ENCODE measurements around the gene TIMM29. TPM values are rescaled to one million over a fixed set of nuclear protein-coding genes. Genes with fewer than 3 reads are reported as not detected.
A peak's percentile ranks its signal among the peaks of the same experiment; 100 is the strongest.

Gene TIMM29
- polyA plus RNA-seq, 2 of the 4 experiments (the other 2 are of a cell fraction) = 9.1 to 20.5 TPM

GRCh38 chr19:10884274-10884673 is 44.3 kb upstream of the TIMM29 start:
- ATAC-seq (no peak), FAIRE-seq (no peak), DNase-seq (ENCODE audit: low read depth in 1 of 2, low spot score in 1 of 2) (no peak)
- Histone ChIP-seq H3K4me1 (peaks cover 4% of the 10 kb centered on the region; the same call in 2 of the 3 replicates), H3K27ac (no peak overlapping the region), H3K4me3 (no peak overlapping the region), H3K4me2 (no peak overlapping the region), H3K9me3 (no peaks in the 10 kb centered on the region)
- ChIA-PET POLR2A (no interaction called here), CTCF (no interaction called here)
- WGBS (ENCODE audit: missing lambda C conversion rate) = 94% methylated on average over 2 of the region's 2 CpGs
- no peak for TF ChIP-seq BCL3 (IDR thresholded peaks at IDR 0.05)
- TF ChIP-seq RFX5 (IDR thresholded peaks at IDR 0.05) = no peak
- TF ChIP-seq ZC3H11A (IDR thresholded peaks at IDR 0.05) = no peak
- TF ChIP-seq MAX (IDR thresholded peaks at IDR 0.05) = no peak

GRCh38 chr19:10885201-10886169 is 43.1 kb upstream of the TIMM29 start:
- TF ChIP-seq NFE2L2 (conservative IDR thresholded peaks at IDR 0.05; ENCODE audit: low read length) (no peak), KDM5A (IDR thresholded peaks at IDR 0.05) (no peak), KDM1A (IDR thresholded peaks at IDR 0.05; ENCODE audit: low read depth) (no peak), ATOH8 (CRISPR knock-in tag; IDR thresholded peaks at IDR 0.05; ENCODE audit: low read depth) (no peak), RARB (CRISPR knock-in tag; IDR thresholded peaks at IDR 0.05) (no peak)
- no peak for ATAC-seq
- Histone ChIP-seq H3K9me3 (no peaks in the 10 kb centered on the region), H3K4me1 (no peaks in the 10 kb centered on the region), H3K27ac (no peak overlapping the region), H3K4me2 (no peak overlapping the region), H3K4me3 (no peak overlapping the region)
- ChIA-PET CTCF (no interaction called here), POLR2A (no interaction called here)
- WGBS (ENCODE audit: missing lambda C conversion rate) = 90% methylated on average over 19 of the region's 20 CpGs
- no peak for DNase-seq (ENCODE audit: low read depth in 1 of 2, low spot score in 1 of 2)
- FAIRE-seq = no peak

- ChIA-PET CTCF (interaction anchor here (0.5 to 3.3 kb wide), 6 partner anchors 10 to 1871 kb away, joined by 3 to 11 read pairs (median 3); partner anchors contain the start of gene CARM1), POLR2A (no interaction called here)
- Histone ChIP-seq H3K4me1 (no peaks in the 10 kb centered on the region), H3K27ac (0 out of 6 replicates have a peak overlapping the region, but pooled peaks of 1 of the 2 experiments have one; percentile 26), H3K4me3 (no peak overlapping the region), H3K9me3 (no peaks in the 10 kb centered on the region), H3K4me2 (no peak overlapping the region)
- TF ChIP-seq MYC (IDR thresholded peaks at IDR 0.05; ENCODE audit: borderline replicate concordance, low read length) (no peak), ESRRA (IDR thresholded peaks at IDR 0.05; ENCODE audit: borderline replicate concordance, low read length) (no peak), ZFP36 (IDR thresholded peaks at IDR 0.05; ENCODE audit: borderline replicate concordance, partially characterized antibody) (no peak), HMGXB4 (CRISPR knock-in tag; IDR thresholded peaks at IDR 0.05; ENCODE audit: borderline replicate concordance) (no peak), ZC3H11A (IDR thresholded peaks at IDR 0.05) (no peak), POLR2AphosphoS2 (conservative IDR thresholded peaks at IDR 0.05; ENCODE audit: low read length) (no peak), RNF2 (IDR thresholded peaks at IDR 0.05; ENCODE audit: borderline replicate concordance, low read depth) (no peak), PHF8 (IDR thresholded peaks at IDR 0.05; ENCODE audit: borderline replicate concordance, low read depth) (no peak), TP53 (CRISPR knock-in tag; IDR thresholded peaks at IDR 0.05) (no peak), HOXA7 (CRISPR knock-in tag; IDR thresholded peaks at IDR 0.05) (no peak)
- 77% methylated on average over 6 of the region's 9 CpGs for WGBS (ENCODE audit: missing lambda C conversion rate)
- ATAC-seq = no peak; a peak in 2 of 6 replicates
- no peak for DNase-seq (ENCODE audit: low read depth in 1 of 2, low spot score in 1 of 2)
- no peak for FAIRE-seq
Observed at GRCh38 chr19:10887616-10888367, 40.8 kb upstream of the TIMM29 start.

All from A549 (cell line).